HG02884 (cell line): ENCODE data around the gene PPP2R2B.

ENCODE experiments used
- ATAC-seq: cut with Tn5 transposase; IDR thresholded peaks from one replicate; pipeline ENCODE4 v1.9.1; 2021; ENCODE audit warnings: mild to moderate bottlenecking, moderate library complexity; ENCODE audit not compliant: unreplicated experiment

PPP2R2B gene

GRCh38 chr5:146667633-146668272 is 210.8 kb downstream of the PPP2R2B start:
- ATAC-seq, result no peak

GRCh38 chr5:146662229-146662628 is 216.3 kb downstream of the PPP2R2B start:
- peak; percentile 56 for ATAC-seq

DNA sequence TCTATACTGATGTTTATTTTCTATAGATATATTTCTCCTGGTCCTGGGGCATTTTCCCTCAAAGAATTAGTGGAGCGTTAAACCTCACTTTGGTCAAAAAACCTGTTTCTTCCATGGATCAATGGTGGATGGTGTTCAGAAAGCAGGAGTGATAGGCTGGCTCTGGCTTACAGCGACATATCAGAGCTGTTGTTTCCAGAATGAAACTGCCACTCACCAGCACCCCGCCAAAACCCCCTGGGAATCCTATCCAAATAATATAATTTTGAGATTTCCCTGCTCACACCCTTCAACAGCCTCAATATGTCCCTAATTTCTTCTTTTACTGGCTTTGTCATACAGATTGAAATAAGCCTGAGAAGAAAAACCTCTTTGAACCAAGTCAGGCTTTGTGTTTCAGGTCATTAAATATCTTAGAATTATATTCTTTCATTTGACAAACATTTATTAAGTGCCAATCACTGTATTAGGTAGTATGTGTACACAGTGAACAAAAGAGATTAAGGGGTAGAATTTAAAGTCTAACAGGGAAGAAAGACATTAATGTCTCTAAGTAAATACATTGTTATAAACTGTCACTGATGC is 218.1 kb downstream of the PPP2R2B start:
- ATAC-seq, result no peak

DNA sequence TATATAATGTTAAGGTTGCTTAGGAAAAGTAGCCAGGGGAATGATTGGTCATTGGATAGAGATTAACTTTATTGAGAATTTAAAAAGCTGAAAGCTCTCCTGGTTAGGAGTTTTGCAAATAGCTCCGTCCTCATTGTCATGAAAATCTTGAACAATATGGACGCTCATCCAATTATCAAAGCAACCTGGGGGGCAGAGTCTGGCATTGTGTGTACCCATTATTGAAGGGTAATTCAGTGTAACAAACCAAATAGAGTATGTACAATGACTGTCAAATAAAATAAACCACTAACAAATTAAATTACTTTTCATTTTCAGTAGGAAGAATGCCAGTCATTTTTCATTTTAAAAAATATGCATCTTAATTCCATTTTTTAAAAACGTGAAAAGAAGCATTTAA is 218.6 kb downstream of the PPP2R2B start:
- ATAC-seq, result no peak

GRCh38 chr5:146656703-146657102 is 221.9 kb downstream of the PPP2R2B start:
- ATAC-seq, result no peak

GRCh38 chr5:146653560-146653959 is 225.0 kb downstream of the PPP2R2B start:
- no peak for ATAC-seq

GRCh38 chr5:146652547-146652946 is 226.0 kb downstream of the PPP2R2B start:
- ATAC-seq, result no peak

GRCh38 chr5:146647656-146648199 is 230.8 kb downstream of the PPP2R2B start:
- no peak for ATAC-seq

DNA sequence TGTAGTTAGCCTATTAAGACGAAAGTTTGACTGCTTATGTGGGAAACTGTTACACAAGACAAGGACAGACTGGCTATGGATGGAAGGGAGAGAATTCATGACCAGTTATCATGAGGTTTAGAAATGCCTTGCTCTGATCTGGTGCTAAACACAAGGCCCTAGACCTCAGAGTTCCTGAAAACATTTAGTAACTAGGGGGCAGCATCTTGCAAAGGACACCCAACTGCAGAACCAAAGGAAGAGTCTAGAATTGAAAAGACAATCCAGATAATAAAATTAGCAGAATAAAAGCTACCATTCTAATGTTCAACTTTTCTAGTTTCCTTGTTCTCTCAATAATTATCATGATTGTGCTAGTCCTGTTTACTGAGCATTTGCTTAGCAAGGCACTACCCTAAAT is 232.1 kb downstream of the PPP2R2B start:
- ATAC-seq, result no peak

DNA sequence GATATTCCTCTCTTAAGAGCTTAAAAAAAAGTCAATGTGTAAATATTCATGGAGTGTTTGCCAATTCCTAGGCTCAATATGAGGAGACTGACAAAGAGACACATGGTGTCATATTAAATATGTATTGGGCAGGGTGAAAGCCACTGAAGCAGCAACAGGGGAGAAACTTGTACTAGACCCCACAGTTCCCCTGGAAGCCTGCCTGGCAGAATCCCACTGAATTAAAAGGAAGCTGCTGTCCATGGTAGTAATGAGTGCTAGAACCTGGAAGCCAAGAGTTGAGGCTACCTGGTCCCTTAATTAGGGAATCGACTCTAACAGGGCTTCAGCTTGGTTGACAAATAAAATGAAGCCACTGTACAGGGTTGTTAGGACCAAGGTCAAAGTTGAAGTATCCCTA is 233.2 kb downstream of the PPP2R2B start:
- ATAC-seq, result no peak

DNA sequence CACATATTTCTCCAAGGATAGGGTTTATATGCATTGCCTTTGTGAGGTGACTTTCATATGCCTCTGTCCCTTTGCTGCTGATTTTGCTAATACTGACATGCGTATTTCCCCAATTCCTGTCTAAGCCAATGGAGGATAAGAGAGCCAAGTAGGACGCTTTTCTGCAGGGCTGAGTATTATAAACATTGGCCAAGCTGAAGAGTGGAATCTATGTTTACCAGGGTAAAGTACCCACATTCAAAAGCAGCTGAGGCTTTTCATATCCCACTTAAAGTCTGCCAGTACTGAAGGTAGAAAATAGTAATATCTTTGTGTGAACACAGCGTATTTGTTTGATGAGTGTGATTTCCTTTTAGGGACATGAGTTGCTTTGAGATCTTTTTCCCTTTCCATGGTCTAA is 233.7 kb downstream of the PPP2R2B start:
- ATAC-seq, result no peak

GRCh38 chr5:146643776-146644175 is 234.8 kb downstream of the PPP2R2B start:
- ATAC-seq, result no peak

DNA sequence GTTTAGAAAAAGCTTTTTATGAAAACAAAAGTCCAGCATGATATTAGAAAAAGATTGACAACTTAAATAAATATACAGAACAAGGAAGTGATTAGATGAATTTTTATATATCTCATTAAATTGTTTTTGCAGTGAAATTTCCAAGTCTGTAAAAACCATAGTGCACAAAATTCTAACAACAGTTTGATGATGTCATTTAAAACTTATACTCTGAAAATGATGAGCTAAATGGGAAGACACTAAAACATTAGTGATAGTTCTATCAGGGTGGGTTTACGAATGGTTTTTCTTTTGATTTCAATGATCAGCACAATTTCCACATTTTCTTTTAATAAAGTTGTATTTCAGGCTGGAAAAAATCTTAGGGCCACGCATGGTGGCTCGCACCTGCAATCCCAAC is 236.1 kb downstream of the PPP2R2B start:
- no peak for ATAC-seq

DNA sequence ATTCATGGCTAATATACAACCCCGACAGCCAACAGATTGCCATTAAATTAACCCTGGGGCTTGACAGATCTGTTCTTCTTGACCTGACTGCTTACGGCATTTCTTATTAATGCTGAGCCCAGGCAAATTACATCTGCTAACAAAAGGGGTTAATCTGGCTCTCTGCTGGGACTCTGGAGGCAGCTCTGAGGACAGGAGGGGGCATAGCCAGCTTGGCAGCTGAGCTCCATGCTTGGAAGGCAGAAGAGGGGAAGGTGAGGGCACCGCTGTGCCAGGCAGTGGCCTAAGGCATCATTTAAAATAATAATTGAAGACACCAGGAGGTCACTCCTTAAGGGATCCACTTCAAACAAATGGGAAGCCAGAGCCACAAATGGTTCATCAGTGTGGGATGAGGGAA is 236.6 kb downstream of the PPP2R2B start:
- no peak for ATAC-seq

- no peak for ATAC-seq
Observed at GRCh38 chr5:146640285-146640896, 238.2 kb downstream of the PPP2R2B start.

- ATAC-seq, result no peak
Observed at GRCh38 chr5:146635443-146635842, 243.1 kb downstream of the PPP2R2B start.

DNA sequence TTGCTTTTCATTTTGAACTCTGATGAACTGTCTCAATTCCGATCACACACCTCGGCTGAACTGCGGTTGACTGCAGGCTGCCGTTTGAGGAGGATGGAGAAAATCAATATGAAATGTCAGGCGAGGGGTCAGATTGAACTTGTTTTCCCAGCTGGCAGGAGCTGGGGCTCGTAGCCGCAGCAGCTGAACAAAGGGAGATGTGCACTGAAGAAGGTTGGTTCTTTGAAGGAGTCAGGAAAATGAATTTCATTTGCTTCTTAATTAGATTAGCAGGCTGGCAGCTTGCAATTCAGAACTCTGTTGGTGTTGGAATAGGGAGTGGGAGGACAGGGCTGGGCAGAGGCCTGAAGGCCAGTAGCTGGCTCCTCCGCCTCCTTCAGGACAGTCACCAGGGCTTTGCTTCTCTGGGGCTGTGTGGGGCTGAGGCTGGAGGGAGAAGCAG is 245.2 kb downstream of the PPP2R2B start:
- no peak for ATAC-seq

DNA sequence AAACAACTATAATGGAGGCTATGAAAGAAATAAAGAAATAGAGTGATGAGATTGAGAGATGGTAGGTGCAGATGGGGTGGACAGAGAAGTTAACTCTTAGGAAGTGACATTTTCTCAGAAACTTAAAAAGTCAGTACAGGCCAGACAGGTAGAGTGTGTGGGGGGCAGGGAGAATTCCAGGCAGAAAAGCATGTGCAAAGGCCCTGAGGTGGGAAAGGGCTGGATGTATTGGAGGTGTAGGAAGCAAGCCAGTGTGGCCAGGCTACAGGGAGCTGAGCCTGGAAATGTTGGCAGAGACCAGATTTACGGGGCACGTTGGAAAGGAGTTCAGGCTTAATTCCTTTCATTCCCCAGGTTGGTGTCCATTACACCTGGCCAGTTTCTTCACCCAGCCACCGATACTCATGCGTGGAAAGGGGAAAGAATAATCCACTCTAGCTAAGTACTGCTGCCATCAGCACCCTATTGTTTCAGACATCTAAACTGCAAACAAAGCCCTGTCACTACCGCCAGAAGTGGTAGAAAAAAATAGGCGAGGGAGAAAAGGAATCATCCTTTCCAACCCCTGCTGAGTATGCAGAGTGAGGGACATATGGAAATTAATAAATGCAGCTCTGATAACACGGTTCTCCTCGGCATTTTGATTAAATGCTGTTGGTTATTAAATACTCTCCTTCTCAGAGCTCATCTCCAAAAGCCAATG is 245.8 kb downstream of the PPP2R2B start:
- ATAC-seq, result no peak

GRCh38 chr5:146630472-146630871 is 248.1 kb downstream of the PPP2R2B start:
- ATAC-seq, result no peak

DNA sequence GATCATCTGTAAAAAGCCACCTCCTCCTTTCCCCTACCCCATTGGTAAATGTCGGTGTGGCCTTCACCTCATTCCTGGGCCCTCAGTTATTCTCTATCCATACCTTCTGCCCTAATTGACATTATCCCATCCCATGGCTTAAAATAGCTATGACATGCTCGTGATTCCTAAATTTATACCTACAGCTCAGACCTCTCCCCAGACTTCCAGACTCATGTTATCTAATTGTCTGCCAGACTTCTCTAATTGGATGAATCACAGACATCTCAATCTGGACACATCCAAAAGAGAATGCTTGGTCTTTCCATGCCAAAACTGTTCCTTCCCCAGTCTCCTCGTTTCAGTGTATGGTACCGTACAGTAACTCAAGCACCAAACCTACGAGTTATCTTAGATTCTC is 249.6 kb downstream of the PPP2R2B start:
- no peak for ATAC-seq

GRCh38 chr5:146626936-146627335 is 251.6 kb downstream of the PPP2R2B start:
- no peak for ATAC-seq

GRCh38 chr5:146624179-146624578 is 254.4 kb downstream of the PPP2R2B start:
- ATAC-seq, result no peak
